Bronchial epithelial cell (primary cell): ENCODE data around the gene PDZD8. TPM values are rescaled to one million over a fixed set of nuclear protein-coding genes. Genes with fewer than 3 reads are reported as not detected.
A peak's percentile ranks its signal among the peaks of the same experiment; 100 is the strongest.

Experiments
- DNase-seq: peaks from one replicate; pipeline ENCODE4 v3.0.0-alpha.2; 2010; ENCODE audit warnings: low read depth
- FAIRE-seq: peaks from 2 replicates; lab custom pipeline; 2011; peaks lifted over from hg19 to GRCh38; lab: Jason Lieb, UNC
- H3K27me3 ChIP-seq: 2 replicates; pipeline ENCODE4 v1.5.1; 2011; ENCODE audit warnings: low read length; ENCODE audit not compliant: control insufficient read depth, insufficient read depth
- H3K36me3 ChIP-seq: 2 replicates; pipeline ENCODE4 v1.5.1; 2011; ENCODE audit warnings: low read length; ENCODE audit not compliant: control insufficient read depth, insufficient read depth
- H3K4me3 ChIP-seq: 2 replicates; pipeline ENCODE4 v1.5.1; 2011; ENCODE audit warnings: mild to moderate bottlenecking, low read depth, low read length, control low read depth
- CTCF ChIP-seq: IDR thresholded peaks from 2 replicates; pipeline ENCODE4 v1.5.1; 2011; ENCODE audit warnings: mild to moderate bottlenecking, moderate library complexity, low read length, control low read depth, inconsistent platforms; ENCODE audit not compliant: insufficient read depth, severe bottlenecking
- total RNA-seq: library from RNA; depleted of rRNA; stranded (reverse); fragments of >200 nt; gene quantifications from 2 replicates; pipeline ENCODE4 v1.2.1, GENCODE V29; 2014

Gene PDZD8
- total RNA-seq, 1 donor from 2014 or later = 20.3 TPM

GRCh38 chr10:117250411-117250810, 124.8 kb downstream of the PDZD8 start:
- DNase-seq = no peak
- TF ChIP-seq CTCF = no peak
- H3K4me3 ChIP-seq = no peak overlapping the region

GRCh38 chr10:117249493-117250093, 125.6 kb downstream of the PDZD8 start:
- Histone ChIP-seq H3K36me3 (no peaks in the 10 kb centered on the region), H3K27me3 (peaks cover 2% of the 10 kb centered on the region), H3K4me3 (no peak overlapping the region)
- FAIRE-seq = no peak
- DNase-seq = no peak
- TF ChIP-seq CTCF = no peak

More at GRCh38 chr10:117250411-117250810, 124.8 kb downstream of the PDZD8 start:
- H3K36me3 ChIP-seq = no peaks in the 10 kb centered on the region
- FAIRE-seq = no peak
- H3K27me3 ChIP-seq = peaks cover under 1% of the 10 kb centered on the region

DNA sequence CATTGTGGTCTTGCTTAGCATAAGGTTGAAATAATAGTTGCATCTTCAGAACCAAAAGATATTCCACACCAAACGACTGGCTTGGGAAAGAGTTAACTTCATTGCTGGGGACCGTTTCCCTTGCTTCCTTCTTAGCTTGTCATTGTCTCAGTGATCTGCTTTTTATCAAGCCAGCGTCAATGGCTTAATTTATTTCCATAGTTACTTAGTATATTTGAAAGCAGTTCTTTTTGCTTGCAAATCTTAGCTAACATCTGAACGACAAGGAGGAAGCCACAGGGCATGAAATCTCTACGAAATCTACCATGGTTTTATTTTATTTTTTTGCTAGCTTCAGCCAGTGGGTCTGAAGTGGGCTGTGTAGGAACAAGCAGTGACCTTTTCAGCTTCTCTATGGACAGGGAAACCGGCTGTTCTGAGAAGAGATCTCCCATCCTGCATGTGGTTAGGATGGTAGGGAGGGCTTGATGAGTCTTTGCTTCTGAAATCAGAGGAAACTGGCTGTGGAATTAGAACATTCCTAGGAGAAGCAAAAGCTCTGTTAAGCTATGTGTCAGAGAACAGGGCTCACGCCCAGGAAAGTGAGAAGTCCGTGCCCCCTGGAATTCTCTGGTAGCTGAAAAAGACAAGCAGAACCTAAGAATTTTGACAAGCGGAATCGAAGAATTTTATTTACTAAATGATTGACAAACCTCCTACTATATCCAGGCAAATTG, 126.3 kb downstream of the PDZD8 start:
- DNase-seq = no peak
- no peak for TF ChIP-seq CTCF
- FAIRE-seq = no peak
- Histone ChIP-seq H3K4me3 (no peak overlapping the region), H3K36me3 (no peaks in the 10 kb centered on the region), H3K27me3 (peaks cover 2% of the 10 kb centered on the region)

GRCh38 chr10:117246997-117247671, 128.1 kb downstream of the PDZD8 start:
- H3K4me3 ChIP-seq = no peak overlapping the region
- H3K36me3 ChIP-seq = no peaks in the 10 kb centered on the region
- peaks cover 5% of the 10 kb centered on the region for H3K27me3 ChIP-seq
- DNase-seq = peak; percentile 28
- no peak for FAIRE-seq
- TF ChIP-seq CTCF = no peak

- no peak for DNase-seq
These were observed 132.8 kb downstream of the PDZD8 start for GRCh38 chr10:117242463-117242832.

More at GRCh38 chr10:117242463-117242832, 132.8 kb downstream of the PDZD8 start:
- peaks cover 19% of the 10 kb centered on the region for H3K27me3 ChIP-seq
- H3K36me3 ChIP-seq = no peaks in the 10 kb centered on the region
- H3K4me3 ChIP-seq = no peak overlapping the region
- no peak for FAIRE-seq
- no peak for TF ChIP-seq CTCF
